Stomach (tissue), 4 donors: Measurements from ENCODE around the gene ZNF90.
"Not testable (repeated sequence)": the region's sequence is repeated elsewhere in the genome, so short reads cannot be mapped to it uniquely, and the experiment has no call there.

ENCODE experiments used
- EP300 ChIP-seq: sonication (generic); formaldehyde crosslinking; IDR thresholded peaks from one replicate; pipeline ENCODE4 v1.6.1; 2017; ENCODE audit warnings: antibody characterized with exemption
- POLR2AphosphoS5 ChIP-seq, 3 donors: sonication (generic); formaldehyde crosslinking; IDR thresholded peaks; one replicate each; pipeline ENCODE4 v1.6.1; 2016; ENCODE audit warnings: antibody characterized with exemption in 3 of 3

GRCh38 chr19:20152506-20152905 is 74.7 kb downstream of the ZNF90 start:
- not testable (repeated sequence) for TF ChIP-seq POLR2AphosphoS5 (IDR thresholded peaks at IDR 0.05); EP300
